Measurements from ENCODE around the gene TRA2A.

The TRA2A gene

DNA sequence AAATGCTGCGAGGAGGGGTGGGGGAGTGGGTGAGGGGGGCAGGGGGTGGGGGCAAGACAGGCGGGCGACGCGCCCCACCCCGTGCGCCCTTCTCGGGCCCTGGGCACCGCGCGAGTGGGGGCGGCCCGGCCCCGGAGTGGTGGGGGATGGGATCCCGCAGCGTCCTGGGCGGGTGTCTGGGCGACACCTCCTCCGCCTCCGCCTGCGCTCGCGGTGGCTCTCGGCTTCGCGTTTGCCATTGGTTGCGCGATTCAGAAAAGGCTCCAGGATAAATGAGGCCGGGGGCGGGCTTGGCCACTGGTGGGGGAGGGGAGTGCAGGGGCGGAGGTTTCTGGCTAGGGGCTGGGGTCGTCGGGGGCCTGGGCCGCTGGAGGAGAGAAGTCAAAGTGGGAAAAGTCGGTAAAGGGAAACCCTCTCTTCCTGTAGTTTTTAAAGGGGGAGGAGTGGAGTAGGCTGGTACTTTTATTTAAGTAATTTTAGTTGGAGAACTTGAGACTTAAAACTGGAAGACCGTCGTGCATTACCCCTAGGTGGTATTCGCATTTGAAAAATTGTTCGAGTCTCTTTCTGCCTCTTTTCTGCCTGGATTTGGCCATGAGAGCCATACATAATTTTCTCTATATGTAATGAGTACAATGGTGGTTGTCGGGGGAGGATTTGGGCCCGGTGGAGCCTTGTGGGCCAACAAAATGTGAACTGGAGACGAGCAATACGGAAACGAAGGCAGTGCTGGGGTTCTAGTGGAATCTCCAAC, 60.5 kb downstream of the TRA2A start:
- peak overlapping the region; percentile 76 for H3K4me3 ChIP-seq (ENCODE audit: low read depth, low read length)
- no peak for DNase-seq (ENCODE audit: low read depth)
- in situ Hi-C loops (cut with HindIII; ENCODE audit: low sequenced_read_pairs), result no loop called here
- TF ChIP-seq CTCF (IDR thresholded peaks at IDR 0.05; ENCODE audit: low read depth, low read length, missing control alignments), result no peak

- peak; percentile 86 for DNase-seq (ENCODE audit: low read depth)
- in situ Hi-C loops (cut with HindIII; ENCODE audit: low sequenced_read_pairs), result no loop called here
- peak; percentile 7 for TF ChIP-seq CTCF (IDR thresholded peaks at IDR 0.05; ENCODE audit: low read depth, low read length, missing control alignments)
- H3K4me3 ChIP-seq (ENCODE audit: low read depth, low read length), result peak within 1 kb of the TSS; percentile 76
Measured at GRCh38 chr7:23470330-23471105, 61.3 kb downstream of the TRA2A start, which contains the start of gene IGF2BP3. IGF2BP3 (minus strand) TSS chr7:23470491; CDS start chr7:23470110, 381 bp downstream.

- peak overlapping the region; percentile 76 for H3K4me3 ChIP-seq (ENCODE audit: low read depth, low read length)
- no peak for DNase-seq (ENCODE audit: low read depth)
- TF ChIP-seq CTCF (IDR thresholded peaks at IDR 0.05; ENCODE audit: low read depth, low read length, missing control alignments), result no peak
- in situ Hi-C loops (cut with HindIII; ENCODE audit: low sequenced_read_pairs), result no loop called here
Measured at GRCh38 chr7:23469961-23470250, 61.9 kb downstream of the TRA2A start.

- peak overlapping the region; percentile 76 for H3K4me3 ChIP-seq (ENCODE audit: low read depth, low read length)
- no peak for DNase-seq (ENCODE audit: low read depth)
- TF ChIP-seq CTCF (IDR thresholded peaks at IDR 0.05; ENCODE audit: low read depth, low read length, missing control alignments), result no peak
- in situ Hi-C loops (cut with HindIII; ENCODE audit: low sequenced_read_pairs), result no loop called here
Measured at GRCh38 chr7:23469150-23469960, 62.4 kb downstream of the TRA2A start.

DNA sequence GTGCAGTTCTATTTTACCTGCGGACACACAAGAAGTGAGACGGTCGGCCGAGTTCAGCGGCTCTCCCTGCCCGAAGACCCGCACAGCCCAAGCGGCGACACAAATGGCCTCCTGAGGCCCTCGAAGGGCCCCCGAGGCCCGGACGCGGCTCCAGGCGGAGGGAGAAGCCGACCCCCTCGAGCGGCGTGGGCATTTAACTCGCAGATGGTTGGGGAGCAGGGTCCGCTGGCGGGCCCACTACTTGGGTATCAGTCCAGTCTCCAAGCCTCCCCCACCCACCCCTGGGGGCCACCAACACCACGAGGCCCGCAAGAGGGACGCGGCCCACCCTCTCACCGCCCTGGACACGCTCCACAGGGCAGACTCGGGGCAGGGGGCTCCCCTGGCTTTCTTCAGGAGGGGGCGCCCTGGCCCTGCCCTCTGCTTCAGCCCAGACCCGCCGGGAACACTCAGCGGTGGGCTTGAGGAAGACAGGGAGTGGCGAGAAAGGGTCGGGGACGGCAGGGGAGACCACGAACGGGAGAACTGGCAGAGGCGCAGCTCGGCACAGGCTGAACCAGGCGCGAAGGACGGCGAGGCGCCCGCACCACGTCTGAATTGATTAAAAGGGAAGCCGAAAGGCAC, 63.1 kb downstream of the TRA2A start:
- H3K4me3 ChIP-seq (ENCODE audit: low read depth, low read length), result peak overlapping the region; percentile 76
- DNase-seq (ENCODE audit: low read depth), result no peak
- TF ChIP-seq CTCF (IDR thresholded peaks at IDR 0.05; ENCODE audit: low read depth, low read length, missing control alignments), result no peak
- in situ Hi-C loops (cut with HindIII; ENCODE audit: low sequenced_read_pairs), result no loop called here

Measured in astrocyte of the cerebellum (primary cell).